Neuronal stem cell (in vitro differentiated cells): ENCODE measurements around the gene KRT84.
A peak's percentile ranks its signal among the peaks of the same experiment; 100 is the strongest.

Experiments used
- DNase-seq: peaks from one replicate; pipeline ENCODE4 v3.0.0-alpha.2; 2013; ENCODE audit warnings: low spot score
- H2AFZ ChIP-seq: one replicate; pipeline ENCODE4 v1.6.1; 2013; ENCODE audit warnings: mild to moderate bottlenecking, low read length, inconsistent platforms
- H2AK5ac ChIP-seq: 2 replicates; pipeline ENCODE4 v1.6.1; 2013; ENCODE audit warnings: low read depth, mild to moderate bottlenecking, inconsistent platforms, low read length, moderate library complexity, mixed read lengths
- H2BK120ac ChIP-seq: 2 replicates; pipeline ENCODE4 v1.6.1; 2013; ENCODE audit warnings: low read depth, mild to moderate bottlenecking, inconsistent platforms, low read length, moderate library complexity, mixed read lengths
- H2BK12ac ChIP-seq: one replicate; pipeline ENCODE4 v1.6.1; 2013; ENCODE audit warnings: low read length, inconsistent platforms
- H2BK15ac ChIP-seq: 2 replicates; pipeline ENCODE4 v1.6.1; 2013; ENCODE audit warnings: mild to moderate bottlenecking, low read length, inconsistent platforms, mixed read lengths
- H2BK5ac ChIP-seq: one replicate; pipeline ENCODE4 v1.6.1; 2013; ENCODE audit warnings: inconsistent platforms, mild to moderate bottlenecking, low read length, moderate library complexity
- H3K14ac ChIP-seq: one replicate; pipeline ENCODE4 v1.6.1; 2013; ENCODE audit warnings: low read length, inconsistent platforms
- H3K18ac ChIP-seq: 2 replicates; pipeline ENCODE4 v1.6.1; 2013; ENCODE audit warnings: low read length, inconsistent platforms
- H3K23ac ChIP-seq: 2 replicates; pipeline ENCODE4 v1.6.1; 2013; ENCODE audit warnings: low read depth, mild to moderate bottlenecking, mixed read lengths, low read length, inconsistent platforms; ENCODE audit not compliant: poor library complexity
- H3K27ac ChIP-seq: replicated peaks from 3 replicates; pipeline ENCODE4 v1.5.1; 2013; ENCODE audit warnings: low read length, inconsistent platforms
- H3K27me3 ChIP-seq, 3 experiments: 2 replicates each; pipeline ENCODE4 v1.6.1; 2013; ENCODE audit warnings: low read length in 3 of 3, mild to moderate bottlenecking in 2 of 3, inconsistent platforms in 1 of 3, low read depth in 1 of 3, mixed read lengths in 1 of 3, moderate library complexity in 1 of 3; ENCODE audit not compliant: control insufficient read depth in 3 of 3, insufficient read depth in 3 of 3
- H3K36me3 ChIP-seq, 2 donors: replicated peaks in 1 of 2; 2 replicates each; pipeline ENCODE4 v1.6.1; 2013; ENCODE audit warnings: low read length in 2 of 2; ENCODE audit not compliant: control insufficient read depth in 2 of 2, insufficient read depth in 2 of 2
- H3K4ac ChIP-seq: 2 replicates; pipeline ENCODE4 v1.6.1; 2013; ENCODE audit warnings: inconsistent platforms, mild to moderate bottlenecking, low read length, moderate library complexity
- H3K4me1 ChIP-seq, 2 donors: 1 replicate in 1 of 2; 2 replicates in 1 of 2; pipeline ENCODE4 v1.6.1; 2013; ENCODE audit warnings: low read length in 2 of 2, low read depth in 1 of 2; ENCODE audit not compliant: control insufficient read depth in 2 of 2, insufficient read depth in 1 of 2
- H3K4me2 ChIP-seq: one replicate; pipeline ENCODE4 v1.6.1; 2013; ENCODE audit warnings: mild to moderate bottlenecking, low read length, inconsistent platforms; ENCODE audit not compliant: insufficient read depth, poor library complexity, severe bottlenecking
- H3K4me3 ChIP-seq, 2 donors: 2 replicates each; pipeline ENCODE4 v1.5.1; 2013; ENCODE audit warnings: low read length in 2 of 2, mild to moderate bottlenecking in 2 of 2, inconsistent platforms in 1 of 2, moderate library complexity in 1 of 2
- H3K79me1 ChIP-seq: one replicate; pipeline ENCODE4 v1.6.1; 2013; ENCODE audit warnings: low read depth, mild to moderate bottlenecking, inconsistent platforms, low read length, moderate library complexity
- H3K9ac ChIP-seq: one replicate; pipeline ENCODE4 v1.6.1; 2013; ENCODE audit warnings: mild to moderate bottlenecking, low read depth, low read length, inconsistent platforms; ENCODE audit not compliant: poor library complexity
- H3K9me3 ChIP-seq, 2 donors: replicated peaks in 1 of 2; 2 replicates each; pipeline versions ENCODE3 to v1.6.1; 2013; ENCODE audit warnings: low read length in 2 of 2, mild to moderate bottlenecking in 2 of 2, inconsistent platforms in 1 of 2, low read depth in 1 of 2, mixed read lengths in 1 of 2, moderate library complexity in 1 of 2; ENCODE audit not compliant: control insufficient read depth in 2 of 2, insufficient read depth in 1 of 2
- H4K8ac ChIP-seq: one replicate; pipeline ENCODE4 v1.6.1; 2013; ENCODE audit warnings: low read depth, mild to moderate bottlenecking, inconsistent platforms, low read length, moderate library complexity
- H4K91ac ChIP-seq: one replicate; pipeline ENCODE4 v1.6.1; 2013; ENCODE audit warnings: low read length, low read depth, mild to moderate bottlenecking, inconsistent platforms; ENCODE audit not compliant: poor library complexity
- WGBS, 2 donors: extraction: QIAGEN DNeasy Blood & Tissue Kit; methylation state at CpG; one replicate each; pipeline ENCODE4 v1.1.7; 2013; ENCODE audit warnings: missing lambda C conversion rate in 2 of 2, mixed read lengths in 1 of 2; ENCODE audit not compliant: insufficient read length in 2 of 2, insufficient replicate concordance in 1 of 2; ENCODE audit errors: extremely low coverage in 2 of 2; 5-methylcytosine and 5-hydroxymethylcytosine counted together

Gene KRT84

GRCh38 chr12:52401526-52401925 is 16.1 kb upstream of the KRT84 start:
- no peak overlapping the region for H2AK5ac ChIP-seq
- H3K23ac ChIP-seq, result no peak overlapping the region
- no peak overlapping the region for H2BK15ac ChIP-seq
- no peaks in the 10 kb centered on the region for H3K4me1 ChIP-seq
- no peaks in the 10 kb centered on the region for H3K36me3 ChIP-seq
- H3K18ac ChIP-seq, result no peak overlapping the region
- no peak overlapping the region for H3K4me2 ChIP-seq
- peaks cover 0 to 2% of the 10 kb centered on the region in 2 donors for H3K9me3 ChIP-seq
- H4K8ac ChIP-seq, result no peak overlapping the region
- H3K79me1 ChIP-seq, result no peaks in the 10 kb centered on the region
- no peak overlapping the region for H2BK5ac ChIP-seq
- H4K91ac ChIP-seq, result no peak overlapping the region
- no peak overlapping the region for H3K9ac ChIP-seq
- H2BK12ac ChIP-seq, result no peak overlapping the region
- H3K27ac ChIP-seq, result no peak overlapping the region
- H3K14ac ChIP-seq, result no peak overlapping the region
- H2AFZ ChIP-seq, result no peak overlapping the region
- no peak for DNase-seq
- H3K4ac ChIP-seq, result no peak overlapping the region
- no peak overlapping the region for H3K4me3 ChIP-seq
- WGBS, 2 donors, result no CpG with 5 or more reads among the region's 5 CpGs
- H3K27me3 ChIP-seq, result peaks cover 0 to 2% (median 0%) of the 10 kb centered on the region in 3 experiments
- H2BK120ac ChIP-seq, result no peak overlapping the region

- no peak overlapping the region for H2AK5ac ChIP-seq
- H3K79me1 ChIP-seq, result no peaks in the 10 kb centered on the region
- H3K14ac ChIP-seq, result no peak overlapping the region
- no peak overlapping the region for H3K23ac ChIP-seq
- no peak overlapping the region for H2BK12ac ChIP-seq
- no peak overlapping the region for H3K4ac ChIP-seq
- H3K4me1 ChIP-seq, result no peaks in the 10 kb centered on the region
- peak overlapping the region; percentile 24 for H3K9ac ChIP-seq
- no peak for DNase-seq
- H2BK120ac ChIP-seq, result no peak overlapping the region
- no peak overlapping the region for H3K27ac ChIP-seq
- H4K8ac ChIP-seq, result no peak overlapping the region
- WGBS, 2 donors, result no CpG with 5 or more reads among the region's 9 CpGs
- no peak overlapping the region for H3K4me2 ChIP-seq
- H2AFZ ChIP-seq, result no peak overlapping the region
- H2BK5ac ChIP-seq, result no peak overlapping the region
- no peak overlapping the region for H2BK15ac ChIP-seq
- H3K9me3 ChIP-seq, result peaks cover 0 to 2% of the 10 kb centered on the region in 2 donors
- H3K4me3 ChIP-seq, result no peak overlapping the region
- H4K91ac ChIP-seq, result no peak overlapping the region
- peak overlapping the region; percentile 7 for H3K18ac ChIP-seq
- no peaks in the 10 kb centered on the region for H3K36me3 ChIP-seq
- peaks cover 0 to 2% (median 0%) of the 10 kb centered on the region in 3 experiments for H3K27me3 ChIP-seq
These were observed 15.5 kb upstream of the KRT84 start for GRCh38 chr12:52400906-52401305.

- H3K14ac ChIP-seq, result no peak overlapping the region
- H2BK5ac ChIP-seq, result peak overlapping the region; percentile 27
- WGBS, 2 donors, result no CpG with 5 or more reads among the region's 16 CpGs
- no peak overlapping the region for H3K4ac ChIP-seq
- H3K9ac ChIP-seq, result peak overlapping the region; percentile 6
- no peak overlapping the region for H2AK5ac ChIP-seq
- no peak overlapping the region for H2AFZ ChIP-seq
- peak overlapping the region; percentile 76 for H3K18ac ChIP-seq
- no peaks in the 10 kb centered on the region for H3K36me3 ChIP-seq
- peaks cover 0 to 2% of the 10 kb centered on the region in 2 donors for H3K9me3 ChIP-seq
- no peak overlapping the region for H3K4me2 ChIP-seq
- DNase-seq, result no peak
- no peak overlapping the region for H3K23ac ChIP-seq
- no peak overlapping the region for H3K27ac ChIP-seq
- no peak overlapping the region for H2BK12ac ChIP-seq
- H3K4me3 ChIP-seq, result no peak overlapping the region
- H3K4me1 ChIP-seq, result no peaks in the 10 kb centered on the region
- no peak overlapping the region for H2BK120ac ChIP-seq
- H3K27me3 ChIP-seq, result peaks cover 0 to 2% (median 0%) of the 10 kb centered on the region in 3 experiments
- no peaks in the 10 kb centered on the region for H3K79me1 ChIP-seq
- H4K8ac ChIP-seq, result no peak overlapping the region
- peak overlapping the region; percentile 16 for H4K91ac ChIP-seq
- H2BK15ac ChIP-seq, result no peak overlapping the region
These were observed 14.3 kb upstream of the KRT84 start for GRCh38 chr12:52399756-52400155.

GRCh38 chr12:52398176-52398575 is 12.7 kb upstream of the KRT84 start:
- H3K27ac ChIP-seq, result no peak overlapping the region
- no peaks in the 10 kb centered on the region for H3K4me1 ChIP-seq
- H4K91ac ChIP-seq, result no peak overlapping the region
- H2BK15ac ChIP-seq, result no peak overlapping the region
- no peak for DNase-seq
- no peaks in the 10 kb centered on the region for H3K36me3 ChIP-seq
- H3K27me3 ChIP-seq, result peaks cover 0 to 2% (median 0%) of the 10 kb centered on the region in 3 experiments
- no peaks in the 10 kb centered on the region for H3K79me1 ChIP-seq
- H3K23ac ChIP-seq, result no peak overlapping the region
- no peak overlapping the region for H4K8ac ChIP-seq
- no peak overlapping the region for H3K18ac ChIP-seq
- no peak overlapping the region for H3K4me2 ChIP-seq
- H3K4me3 ChIP-seq, result no peak overlapping the region
- H2AFZ ChIP-seq, result no peak overlapping the region
- no peak overlapping the region for H2BK120ac ChIP-seq
- no CpG with 5 or more reads among the region's 1 CpG for WGBS, 2 donors
- no peak overlapping the region for H3K9ac ChIP-seq
- H2BK5ac ChIP-seq, result no peak overlapping the region
- no peak overlapping the region for H2BK12ac ChIP-seq
- peaks cover 0 to 2% of the 10 kb centered on the region in 2 donors for H3K9me3 ChIP-seq
- H3K4ac ChIP-seq, result no peak overlapping the region
- H2AK5ac ChIP-seq, result no peak overlapping the region
- H3K14ac ChIP-seq, result no peak overlapping the region
